Effector memory CD8-positive, alpha-beta T cell (primary cell): ENCODE measurements around the gene CEBPG.

ENCODE experiments used
- ATAC-seq: fragments of 150-1000 bp; cut with Tn5 transposase; replicated peaks from 2 replicates; pipeline ENCODE4 v1.10.0; 2021; ENCODE audit warnings: mild to moderate bottlenecking, moderate library complexity
- DNase-seq, 3 experiments: peaks; one replicate each; pipeline ENCODE4 v3.0.0; 2021
- H3K27ac Mint-ChIP-seq, 2 donors: one replicate each; pipeline ENCODE4 v1.8.0; 2022; ENCODE audit warnings: mild to moderate bottlenecking in 2 of 2, mixed read lengths in 2 of 2, moderate library complexity in 2 of 2
- H3K27me3 Mint-ChIP-seq, 2 donors: one replicate each; pipeline ENCODE4 v1.8.0; 2022; ENCODE audit warnings: mixed read lengths in 2 of 2
- H3K36me3 Mint-ChIP-seq: one replicate; pipeline ENCODE4 v1.8.0; 2022; ENCODE audit warnings: mild to moderate bottlenecking, moderate library complexity, mixed read lengths; ENCODE audit not compliant: insufficient read depth
- H3K4me1 Mint-ChIP-seq, 2 donors: one replicate each; pipeline ENCODE4 v1.8.0; 2022; ENCODE audit warnings: low read depth in 2 of 2, mixed read lengths in 2 of 2
- H3K4me3 Mint-ChIP-seq, 2 donors: one replicate each; pipeline ENCODE4 v1.8.0; 2022; ENCODE audit warnings: mild to moderate bottlenecking in 2 of 2, mixed read lengths in 2 of 2, moderate library complexity in 2 of 2
- H3K9me3 Mint-ChIP-seq, 2 donors: one replicate each; pipeline ENCODE4 v1.8.0; 2022; ENCODE audit warnings: mixed read lengths in 2 of 2

Gene CEBPG

DNA sequence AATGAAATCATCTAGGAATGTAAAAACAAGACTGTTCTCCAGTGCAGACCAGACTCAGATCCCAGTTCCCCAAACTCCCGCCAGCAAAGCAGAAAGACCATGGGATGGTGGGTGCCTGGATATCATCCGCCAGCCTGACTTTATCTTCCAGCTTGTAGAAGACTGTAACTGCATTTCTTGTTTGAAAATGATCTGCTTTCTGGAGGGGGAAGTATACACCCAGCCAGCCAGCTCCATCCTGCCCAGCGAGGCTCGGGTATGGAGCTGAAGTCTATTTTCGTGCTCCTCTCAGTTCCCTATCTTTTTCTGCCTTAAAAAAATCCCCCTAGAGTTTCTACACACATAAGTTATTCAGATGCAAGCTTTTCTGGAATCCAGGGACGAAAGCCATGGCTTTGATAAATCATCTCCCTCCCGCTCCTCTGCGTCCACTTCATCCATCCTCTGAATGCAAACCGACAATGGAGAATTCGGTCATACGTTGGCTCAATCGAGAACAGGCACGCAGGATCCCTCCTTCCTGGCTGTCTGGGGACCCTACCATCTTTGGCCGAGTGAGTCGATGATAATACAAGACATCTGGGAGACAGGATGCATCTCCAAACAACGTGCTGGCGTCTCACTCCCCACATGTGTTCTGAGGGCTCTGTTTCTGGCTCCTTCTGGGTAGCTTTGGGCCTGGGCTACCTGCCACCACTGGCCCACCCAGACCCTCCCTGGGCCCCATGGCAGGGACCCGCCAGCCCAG is 31.2 kb downstream of the CEBPG start:
- H3K27me3 Mint-ChIP-seq, result no peaks in the 10 kb centered on the region
- peaks cover 0 to 1% of the 10 kb centered on the region in 2 donors for H3K4me1 Mint-ChIP-seq
- DNase-seq (no peak), ATAC-seq (no peak)
- no peak overlapping the region for H3K4me3 Mint-ChIP-seq
- no peaks in the 10 kb centered on the region for H3K36me3 Mint-ChIP-seq
- H3K27ac Mint-ChIP-seq, result no peak overlapping the region
- no peaks in the 10 kb centered on the region for H3K9me3 Mint-ChIP-seq

DNA sequence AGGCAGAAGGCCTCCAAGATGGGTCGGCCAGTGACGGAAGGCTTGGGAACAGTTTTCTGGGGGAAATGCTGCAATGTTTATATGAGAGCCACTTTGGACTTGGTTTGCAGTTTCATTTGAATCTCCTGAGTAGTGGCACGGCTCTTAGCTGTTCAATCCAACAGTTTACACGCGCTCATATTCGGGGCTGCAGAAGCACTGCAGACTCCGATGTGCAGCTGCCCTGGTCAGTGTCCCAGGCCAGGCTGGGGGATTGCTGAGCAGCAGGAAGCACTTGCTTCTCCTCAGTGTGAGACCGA is 31.7 kb downstream of the CEBPG start:
- Mint-ChIP-seq H3K27me3 (no peaks in the 10 kb centered on the region), H3K27ac (no peak overlapping the region), H3K4me1 (peaks cover 0 to 1% of the 10 kb centered on the region in 2 donors), H3K9me3 (no peaks in the 10 kb centered on the region), H3K36me3 (no peaks in the 10 kb centered on the region), H3K4me3 (no peak overlapping the region)
- no peak for DNase-seq
- ATAC-seq, result no peak

GRCh38 chr19:33405553-33406461 is 32.3 kb downstream of the CEBPG start:
- no peak for ATAC-seq
- H3K36me3 Mint-ChIP-seq, result no peaks in the 10 kb centered on the region
- H3K27ac Mint-ChIP-seq, result no peak overlapping the region

DNA sequence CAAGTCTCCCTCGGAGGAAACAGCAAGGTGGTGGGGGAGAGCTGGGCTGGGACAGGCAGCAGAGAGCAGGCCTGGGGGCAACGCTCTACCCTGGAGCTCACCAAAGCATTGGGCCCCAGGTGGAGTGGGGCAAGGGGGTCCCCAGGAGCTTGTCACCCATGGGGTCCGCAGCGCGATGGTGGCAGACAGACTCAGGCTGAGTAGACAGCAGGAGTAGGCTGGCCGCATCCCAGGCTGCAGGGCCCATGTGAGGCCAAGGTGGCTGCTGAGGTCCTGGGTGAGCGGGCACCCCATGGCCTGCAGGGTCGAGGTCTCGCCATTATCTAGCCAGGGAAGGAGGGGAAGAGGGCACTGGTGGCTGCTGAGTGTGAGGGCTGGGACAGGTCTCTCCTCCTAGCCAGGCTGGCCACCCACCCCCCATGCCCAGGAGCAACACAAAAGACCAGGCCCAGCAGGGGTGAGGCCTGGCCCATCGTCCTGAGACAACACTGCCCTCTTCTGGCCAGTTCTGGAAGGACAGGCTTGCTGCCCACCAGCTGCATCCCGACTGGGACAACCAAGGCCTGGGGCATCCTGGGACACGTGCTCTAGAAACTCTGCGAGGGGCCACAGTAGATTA is 33.1 kb downstream of the CEBPG start:
- DNase-seq (peak; percentile 72 to 81 (median 75)), ATAC-seq (peak; percentile 80)
- H3K27me3 Mint-ChIP-seq, result no peaks in the 10 kb centered on the region
- no peak overlapping the region for H3K27ac Mint-ChIP-seq
- H3K4me3 Mint-ChIP-seq, result no peak overlapping the region
- H3K9me3 Mint-ChIP-seq, result no peaks in the 10 kb centered on the region
- no peaks in the 10 kb centered on the region for H3K36me3 Mint-ChIP-seq
- no peaks in the 10 kb centered on the region for H3K4me1 Mint-ChIP-seq

More at GRCh38 chr19:33405553-33406461, 32.3 kb downstream of the CEBPG start:
- Mint-ChIP-seq H3K4me3 (no peak overlapping the region), H3K4me1 (no peaks in the 10 kb centered on the region), H3K27me3 (no peaks in the 10 kb centered on the region), H3K9me3 (no peaks in the 10 kb centered on the region)
- DNase-seq, result no peak

DNA sequence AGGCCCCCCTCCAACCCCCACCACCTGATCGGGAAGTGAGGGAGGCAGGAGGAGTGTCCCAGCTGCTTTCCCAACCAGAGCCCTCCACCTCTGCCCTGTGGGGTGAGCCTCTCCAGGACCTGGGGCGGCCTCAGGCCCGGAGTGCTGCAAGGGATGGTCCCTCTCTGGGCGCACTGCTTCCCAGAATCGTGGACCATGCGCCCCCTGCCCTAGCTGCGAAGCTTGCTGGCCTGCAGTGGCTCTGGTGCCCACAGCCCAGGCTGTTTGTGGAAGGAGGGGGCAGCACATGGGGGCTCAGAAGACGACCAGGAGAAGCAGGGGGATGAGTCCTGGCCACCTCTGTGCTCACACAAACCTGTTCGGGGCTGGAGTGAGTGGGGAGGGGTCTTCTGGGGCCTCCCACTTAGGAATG is 33.6 kb downstream of the CEBPG start:
- ATAC-seq, result peak; percentile 21

DNA sequence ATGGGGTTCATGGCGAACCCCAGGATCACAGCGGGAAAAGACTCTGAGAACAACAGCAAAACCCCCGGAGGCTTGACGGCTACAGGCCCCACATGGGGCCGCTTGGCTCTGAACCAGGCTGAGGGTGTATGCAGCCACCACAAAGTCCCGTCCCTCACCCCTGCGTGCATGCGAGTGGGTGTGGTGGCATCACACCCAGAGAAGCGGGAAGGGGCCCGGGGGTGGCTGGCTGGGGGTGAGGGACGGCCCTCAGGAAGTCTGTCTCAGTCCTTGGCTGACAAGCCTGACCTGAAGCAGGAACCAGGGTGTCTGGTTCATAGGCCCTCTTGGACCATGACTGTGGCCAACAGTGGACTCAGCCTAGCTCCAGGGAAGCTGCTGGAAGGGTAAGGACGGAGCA is 34.2 kb downstream of the CEBPG start:
- no peak overlapping the region for H3K4me3 Mint-ChIP-seq
- no peaks in the 10 kb centered on the region for H3K4me1 Mint-ChIP-seq
- DNase-seq, result no peak
- H3K27ac Mint-ChIP-seq, result no peak overlapping the region
- H3K36me3 Mint-ChIP-seq, result no peaks in the 10 kb centered on the region
- H3K27me3 Mint-ChIP-seq, result no peaks in the 10 kb centered on the region
- no peaks in the 10 kb centered on the region for H3K9me3 Mint-ChIP-seq
- no peak for ATAC-seq

More for the DNA sequence above, 33.6 kb downstream of the CEBPG start:
- H3K4me3 Mint-ChIP-seq, result no peak overlapping the region
- no peaks in the 10 kb centered on the region for H3K36me3 Mint-ChIP-seq
- H3K9me3 Mint-ChIP-seq, result no peaks in the 10 kb centered on the region
- no peaks in the 10 kb centered on the region for H3K4me1 Mint-ChIP-seq
- no peak overlapping the region for H3K27ac Mint-ChIP-seq
- no peaks in the 10 kb centered on the region for H3K27me3 Mint-ChIP-seq
- DNase-seq, result no peak

DNA sequence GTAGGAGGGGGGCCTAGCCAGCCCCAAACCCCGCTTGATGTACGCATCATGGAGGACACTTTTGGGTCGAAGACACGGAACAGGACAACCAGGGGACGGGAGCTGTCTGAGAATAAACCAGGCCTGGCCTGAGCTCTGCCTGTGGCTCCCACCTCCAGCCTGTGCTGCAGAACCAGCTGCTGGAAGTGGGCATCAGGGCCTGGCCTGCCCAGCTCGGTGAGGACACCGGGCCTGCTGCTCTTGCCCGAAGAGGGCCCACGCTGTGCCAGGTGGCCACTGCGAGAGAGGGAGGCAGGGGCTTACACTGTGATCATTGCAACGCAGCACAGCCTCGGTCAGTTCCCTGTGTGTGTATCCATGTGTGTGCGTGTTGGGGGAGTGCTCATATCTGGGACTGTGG is 34.6 kb downstream of the CEBPG start:
- ATAC-seq (no peak), DNase-seq (no peak)
- Mint-ChIP-seq H3K27ac (no peak overlapping the region), H3K9me3 (no peaks in the 10 kb centered on the region), H3K4me3 (no peak overlapping the region), H3K4me1 (no peaks in the 10 kb centered on the region), H3K27me3 (no peaks in the 10 kb centered on the region), H3K36me3 (no peaks in the 10 kb centered on the region)

- no peak overlapping the region for H3K4me3 Mint-ChIP-seq
- H3K27ac Mint-ChIP-seq, result no peak overlapping the region
Observed at GRCh38 chr19:33408538-33409434, 35.3 kb downstream of the CEBPG start.

DNA sequence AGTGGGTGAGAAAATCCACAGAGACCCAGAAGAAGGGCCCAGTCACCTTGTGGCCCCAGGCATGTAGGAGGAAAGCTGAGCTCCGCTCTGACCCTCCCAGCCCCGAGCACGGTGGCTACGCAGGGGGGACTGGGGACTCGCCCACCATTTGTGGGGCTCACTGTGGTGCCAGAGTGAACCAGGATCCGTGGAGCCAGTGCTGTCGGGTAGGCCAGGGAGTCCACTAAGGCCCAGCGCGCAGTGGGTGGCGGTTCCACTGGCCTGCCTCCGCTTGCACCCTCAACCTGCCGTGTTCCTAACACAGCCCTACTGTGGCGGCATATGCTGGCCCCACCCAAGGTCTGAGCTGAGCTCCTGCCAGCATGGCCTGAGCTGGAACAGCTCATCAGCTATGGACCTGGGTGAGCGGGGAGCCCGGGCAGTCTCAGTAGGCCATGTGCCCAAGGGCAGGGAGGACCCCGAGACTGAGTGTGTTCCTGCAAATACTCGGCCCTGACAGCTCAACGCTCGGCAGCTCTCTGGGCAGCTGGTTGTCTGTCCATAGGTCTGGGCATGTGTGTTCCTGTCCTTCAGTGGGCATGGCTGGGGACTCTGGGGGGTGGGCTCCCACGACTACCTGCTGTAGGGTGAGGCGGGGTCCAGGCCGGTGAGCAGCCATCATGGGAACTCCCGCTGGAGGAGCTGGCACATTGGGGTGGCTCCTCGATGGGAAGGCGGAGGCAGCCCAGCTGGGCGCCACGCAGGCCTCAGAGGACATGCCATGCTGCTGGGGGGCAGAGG is 36.6 kb downstream of the CEBPG start:
- Mint-ChIP-seq H3K27me3 (no peaks in the 10 kb centered on the region), H3K4me1 (no peaks in the 10 kb centered on the region), H3K36me3 (no peaks in the 10 kb centered on the region), H3K9me3 (no peaks in the 10 kb centered on the region), H3K4me3 (no peak overlapping the region), H3K27ac (peak overlapping the region in 1 of 2 donors; percentile 73)
- ATAC-seq (no peak), DNase-seq (no peak)

More at GRCh38 chr19:33408538-33409434, 35.3 kb downstream of the CEBPG start:
- H3K27me3 Mint-ChIP-seq, result no peaks in the 10 kb centered on the region
- DNase-seq (no peak), ATAC-seq (no peak)
- no peaks in the 10 kb centered on the region for H3K4me1 Mint-ChIP-seq
- no peaks in the 10 kb centered on the region for H3K9me3 Mint-ChIP-seq
- H3K36me3 Mint-ChIP-seq, result no peaks in the 10 kb centered on the region

DNA sequence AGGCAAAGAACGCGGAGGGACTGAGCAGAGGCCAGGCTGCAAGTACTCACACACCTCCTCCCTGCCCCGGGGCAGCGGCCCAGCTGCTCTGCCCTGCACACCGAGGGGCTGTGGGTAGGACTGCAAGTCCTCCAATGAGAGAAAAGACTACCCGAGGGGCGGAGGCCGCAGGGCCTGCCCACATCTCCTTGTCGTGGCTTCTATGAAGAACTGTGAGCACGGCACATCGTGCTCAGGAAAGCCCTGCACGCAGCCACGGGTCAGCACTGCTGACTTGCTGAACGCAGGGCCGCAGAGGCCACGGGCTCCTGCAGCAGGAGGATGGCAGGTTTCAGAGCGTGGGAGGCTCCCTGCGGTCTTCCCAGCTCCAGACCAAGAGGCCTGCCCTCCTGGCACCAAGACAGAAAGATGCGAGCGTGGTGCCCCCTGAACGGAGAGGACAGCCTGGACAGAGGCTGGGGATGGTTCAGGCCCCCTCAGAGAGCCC is 37.4 kb downstream of the CEBPG start:
- no peak overlapping the region for H3K4me3 Mint-ChIP-seq
- H3K9me3 Mint-ChIP-seq, result no peaks in the 10 kb centered on the region

DNA sequence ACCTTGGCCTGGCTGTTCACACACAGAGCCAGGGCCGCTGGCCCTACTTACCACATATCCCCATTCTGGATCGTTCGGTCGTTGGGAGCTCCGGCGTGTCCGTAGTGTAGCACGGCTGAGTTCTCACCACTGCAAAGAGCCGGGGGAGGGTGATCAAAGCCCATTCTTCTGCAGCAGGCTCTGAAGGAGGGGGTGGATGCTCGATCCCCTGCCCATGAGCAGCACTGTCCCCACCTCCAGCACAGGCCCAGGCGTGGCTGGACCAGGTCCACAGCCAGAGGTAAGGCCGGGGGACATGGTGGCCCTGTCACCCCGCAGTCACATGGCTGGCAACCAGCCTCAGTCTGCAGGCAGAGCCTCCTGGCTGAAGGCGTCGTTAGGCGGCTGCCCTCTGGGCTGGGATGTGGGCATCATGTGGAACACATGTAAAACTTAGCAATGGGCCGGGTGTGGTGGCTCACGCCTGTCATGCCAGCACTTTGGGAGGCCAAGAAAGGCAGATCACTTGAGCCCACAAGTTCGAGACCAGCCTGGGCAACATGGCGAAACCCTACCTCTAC is 38.2 kb downstream of the CEBPG start:
- no peak overlapping the region for H3K4me3 Mint-ChIP-seq
- ATAC-seq (no peak), DNase-seq (no peak)
- H3K9me3 Mint-ChIP-seq, result no peaks in the 10 kb centered on the region
- H3K27ac Mint-ChIP-seq, result no peak overlapping the region
- no peaks in the 10 kb centered on the region for H3K27me3 Mint-ChIP-seq
- H3K4me1 Mint-ChIP-seq, result peaks cover 3 to 6% of the 10 kb centered on the region in 2 donors
- H3K36me3 Mint-ChIP-seq, result no peaks in the 10 kb centered on the region

More for the DNA sequence above, 37.4 kb downstream of the CEBPG start:
- ATAC-seq (no peak), DNase-seq (no peak)
- H3K36me3 Mint-ChIP-seq, result no peaks in the 10 kb centered on the region
- no peaks in the 10 kb centered on the region for H3K27me3 Mint-ChIP-seq
- H3K27ac Mint-ChIP-seq, result peak overlapping the region in 1 of 2 donors; percentile 73
- no peaks in the 10 kb centered on the region for H3K4me1 Mint-ChIP-seq
